A549 treated with RU486 at 1 μM for 4 hours (cell line): ENCODE data around the gene FBXW7. TPM values are rescaled to one million over a fixed set of nuclear protein-coding genes. Genes with fewer than 3 reads are reported as not detected.

Experiments used
- total RNA-seq: library from RNA; stranded (reverse); fragments of 200-300 nt; extraction: Qiagen RNA extraction; gene quantifications from 5 replicates; pipeline ENCODE4 v1.2.3, GENCODE V29; 2022; ENCODE audit warnings: low read depth

FBXW7 gene
- total RNA-seq = 4.4 to 8.8 TPM (median 6.4 TPM) in 5 replicates

GRCh38 chr4:152535903-152536544, at the start of gene FBXW7:
FBXW7 (minus strand) TSS chr4:152536092; CDS start chr4:152411803, 124,289 bp downstream.

Other genes starting within 250 kb of the FBXW7 start
- gene TMEM154, start 143.9 kb upstream of the FBXW7 start, total RNA-seq = 0.08 to 0.42 TPM (median 0.17 TPM) in 4 of 5 replicates, not detected in the other
- gene TIGD4, start 243.6 kb upstream of the FBXW7 start, total RNA-seq = 0.12 to 0.25 TPM (median 0.23 TPM) in 4 of 5 replicates, not detected in the other
- 9.3 to 18.5 TPM (median 16.1 TPM) in 5 replicates for gene ARFIP1, start 243.9 kb upstream of the FBXW7 start, total RNA-seq